ENCODE measurements around the gene ZPBP.
A peak's percentile ranks its signal among the peaks of the same experiment; 100 is the strongest.

ZPBP gene

DNA sequence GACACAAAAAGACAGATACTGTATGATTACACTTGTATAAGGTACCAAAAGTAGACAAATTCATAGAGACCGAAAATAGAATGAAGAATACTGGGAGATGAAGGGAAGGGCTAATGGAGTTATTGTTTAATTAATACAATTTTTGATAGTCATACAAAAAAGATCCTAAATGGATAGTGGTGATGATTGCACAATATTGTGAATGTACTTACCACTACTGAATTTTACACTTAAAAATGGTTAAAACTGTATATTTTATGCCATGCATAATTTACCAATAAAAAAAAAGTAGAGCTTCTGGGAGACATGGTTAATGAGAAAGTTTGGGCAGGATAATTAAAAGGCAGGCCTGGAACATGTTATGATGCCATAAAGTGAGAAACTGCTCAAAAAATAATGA lies 119.0 kb downstream of the ZPBP start (continued):
- TF ChIP-seq, protein P1, sequence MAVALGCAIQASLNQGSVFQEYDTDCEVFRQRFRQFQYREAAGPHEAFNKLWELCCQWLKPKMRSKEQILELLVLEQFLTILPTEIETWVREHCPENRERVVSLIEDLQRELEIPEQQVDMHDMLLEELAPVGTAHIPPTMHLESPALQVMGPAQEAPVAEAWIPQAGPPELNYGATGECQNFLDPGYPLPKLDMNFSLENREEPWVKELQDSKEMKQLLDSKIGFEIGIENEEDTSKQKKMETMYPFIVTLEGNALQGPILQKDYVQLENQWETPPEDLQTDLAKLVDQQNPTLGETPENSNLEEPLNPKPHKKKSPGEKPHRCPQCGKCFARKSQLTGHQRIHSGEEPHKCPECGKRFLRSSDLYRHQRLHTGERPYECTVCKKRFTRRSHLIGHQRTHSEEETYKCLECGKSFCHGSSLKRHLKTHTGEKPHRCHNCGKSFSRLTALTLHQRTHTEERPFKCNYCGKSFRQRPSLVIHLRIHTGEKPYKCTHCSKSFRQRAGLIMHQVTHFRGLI (tag by site-specific recombination; IDR thresholded peaks at IDR 0.05) = no peak
- TF ChIP-seq, protein P2, sequence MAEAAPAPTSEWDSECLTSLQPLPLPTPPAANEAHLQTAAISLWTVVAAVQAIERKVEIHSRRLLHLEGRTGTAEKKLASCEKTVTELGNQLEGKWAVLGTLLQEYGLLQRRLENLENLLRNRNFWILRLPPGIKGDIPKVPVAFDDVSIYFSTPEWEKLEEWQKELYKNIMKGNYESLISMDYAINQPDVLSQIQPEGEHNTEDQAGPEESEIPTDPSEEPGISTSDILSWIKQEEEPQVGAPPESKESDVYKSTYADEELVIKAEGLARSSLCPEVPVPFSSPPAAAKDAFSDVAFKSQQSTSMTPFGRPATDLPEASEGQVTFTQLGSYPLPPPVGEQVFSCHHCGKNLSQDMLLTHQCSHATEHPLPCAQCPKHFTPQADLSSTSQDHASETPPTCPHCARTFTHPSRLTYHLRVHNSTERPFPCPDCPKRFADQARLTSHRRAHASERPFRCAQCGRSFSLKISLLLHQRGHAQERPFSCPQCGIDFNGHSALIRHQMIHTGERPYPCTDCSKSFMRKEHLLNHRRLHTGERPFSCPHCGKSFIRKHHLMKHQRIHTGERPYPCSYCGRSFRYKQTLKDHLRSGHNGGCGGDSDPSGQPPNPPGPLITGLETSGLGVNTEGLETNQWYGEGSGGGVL (tag by site-specific recombination; IDR thresholded peaks at IDR 0.05) = no peak
- no peak for TF ChIP-seq ZFP69B (tag by site-specific recombination; IDR thresholded peaks at IDR 0.05)

DNA sequence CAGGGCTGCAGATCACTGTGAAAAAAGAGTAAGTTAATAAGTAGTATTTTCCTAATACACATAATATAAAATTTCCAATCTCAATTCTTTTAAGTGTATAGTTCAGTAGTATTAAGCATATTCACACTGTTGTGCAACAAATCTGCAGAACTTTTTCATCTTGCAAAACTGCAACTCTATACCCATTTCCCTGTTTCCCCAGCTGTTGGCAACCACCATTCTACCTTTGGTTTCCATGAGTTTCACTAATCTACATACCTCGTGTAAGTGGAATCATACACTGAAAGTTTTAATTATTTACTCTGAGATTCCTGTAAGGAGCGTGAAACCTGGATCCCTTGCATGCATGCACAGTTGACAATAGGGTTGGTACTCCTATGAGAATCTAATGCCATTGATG lies 155.4 kb downstream of the ZPBP start:
- Histone ChIP-seq H3K27ac (ENCODE audit: extremely low read depth, low read depth, low read length) (no peak overlapping the region), H3K36me3 (ENCODE audit: control insufficient read depth in 2 of 2, insufficient read depth in 1 of 2, low read length in 2 of 2) (no peaks in the 10 kb centered on the region), H3K4me3 (ENCODE audit: low read depth, low read length) (no peak overlapping the region), H3K4me1 (ENCODE audit: control insufficient read depth, insufficient read depth, low read length) (no peaks in the 10 kb centered on the region), H3K9me3 (ENCODE audit: control insufficient read depth, insufficient read depth, low read depth, low read length) (no peaks in the 10 kb centered on the region)
- ChIA-PET CTCF (no interaction called here), POLR2A (no interaction called here)
- TF ChIP-seq OSR2 (tag by site-specific recombination; IDR thresholded peaks at IDR 0.05) (no peak), ZSCAN30 (tag by site-specific recombination; IDR thresholded peaks at IDR 0.05) (no peak), ZNF837 (tag by site-specific recombination; IDR thresholded peaks at IDR 0.05) (no peak), ZNF16 (tag by site-specific recombination; IDR thresholded peaks at IDR 0.05; ENCODE audit: low read depth) (no peak), ZNF335 (tag by site-specific recombination; conservative IDR thresholded peaks at IDR 0.05) (no peak), ZNF707 (tag by site-specific recombination; IDR thresholded peaks at IDR 0.05) (no peak), ZNF202 (tag by site-specific recombination; IDR thresholded peaks at IDR 0.05; ENCODE audit: borderline replicate concordance) (no peak), ZNF658 (tag by site-specific recombination; IDR thresholded peaks at IDR 0.05) (no peak), ZNF404 (tag by site-specific recombination; IDR thresholded peaks at IDR 0.05) (no peak), WT1 (tag by site-specific recombination; IDR thresholded peaks at IDR 0.05) (no peak), YY1 (tag by site-specific recombination; IDR thresholded peaks at IDR 0.05) (no peak), HOXD13 (CRISPR knock-in tag; IDR thresholded peaks at IDR 0.05; ENCODE audit: borderline replicate concordance) (no peak)
- TF ChIP-seq, protein P3, sequence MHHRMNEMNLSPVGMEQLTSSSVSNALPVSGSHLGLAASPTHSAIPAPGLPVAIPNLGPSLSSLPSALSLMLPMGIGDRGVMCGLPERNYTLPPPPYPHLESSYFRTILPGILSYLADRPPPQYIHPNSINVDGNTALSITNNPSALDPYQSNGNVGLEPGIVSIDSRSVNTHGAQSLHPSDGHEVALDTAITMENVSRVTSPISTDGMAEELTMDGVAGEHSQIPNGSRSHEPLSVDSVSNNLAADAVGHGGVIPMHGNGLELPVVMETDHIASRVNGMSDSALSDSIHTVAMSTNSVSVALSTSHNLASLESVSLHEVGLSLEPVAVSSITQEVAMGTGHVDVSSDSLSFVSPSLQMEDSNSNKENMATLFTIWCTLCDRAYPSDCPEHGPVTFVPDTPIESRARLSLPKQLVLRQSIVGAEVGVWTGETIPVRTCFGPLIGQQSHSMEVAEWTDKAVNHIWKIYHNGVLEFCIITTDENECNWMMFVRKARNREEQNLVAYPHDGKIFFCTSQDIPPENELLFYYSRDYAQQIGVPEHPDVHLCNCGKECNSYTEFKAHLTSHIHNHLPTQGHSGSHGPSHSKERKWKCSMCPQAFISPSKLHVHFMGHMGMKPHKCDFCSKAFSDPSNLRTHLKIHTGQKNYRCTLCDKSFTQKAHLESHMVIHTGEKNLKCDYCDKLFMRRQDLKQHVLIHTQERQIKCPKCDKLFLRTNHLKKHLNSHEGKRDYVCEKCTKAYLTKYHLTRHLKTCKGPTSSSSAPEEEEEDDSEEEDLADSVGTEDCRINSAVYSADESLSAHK (tag by site-specific recombination; IDR thresholded peaks at IDR 0.05) = no peak
- TF ChIP-seq, protein P4, sequence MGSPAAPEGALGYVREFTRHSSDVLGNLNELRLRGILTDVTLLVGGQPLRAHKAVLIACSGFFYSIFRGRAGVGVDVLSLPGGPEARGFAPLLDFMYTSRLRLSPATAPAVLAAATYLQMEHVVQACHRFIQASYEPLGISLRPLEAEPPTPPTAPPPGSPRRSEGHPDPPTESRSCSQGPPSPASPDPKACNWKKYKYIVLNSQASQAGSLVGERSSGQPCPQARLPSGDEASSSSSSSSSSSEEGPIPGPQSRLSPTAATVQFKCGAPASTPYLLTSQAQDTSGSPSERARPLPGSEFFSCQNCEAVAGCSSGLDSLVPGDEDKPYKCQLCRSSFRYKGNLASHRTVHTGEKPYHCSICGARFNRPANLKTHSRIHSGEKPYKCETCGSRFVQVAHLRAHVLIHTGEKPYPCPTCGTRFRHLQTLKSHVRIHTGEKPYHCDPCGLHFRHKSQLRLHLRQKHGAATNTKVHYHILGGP (tag by site-specific recombination; IDR thresholded peaks at IDR 0.05) = no peak

DNA sequence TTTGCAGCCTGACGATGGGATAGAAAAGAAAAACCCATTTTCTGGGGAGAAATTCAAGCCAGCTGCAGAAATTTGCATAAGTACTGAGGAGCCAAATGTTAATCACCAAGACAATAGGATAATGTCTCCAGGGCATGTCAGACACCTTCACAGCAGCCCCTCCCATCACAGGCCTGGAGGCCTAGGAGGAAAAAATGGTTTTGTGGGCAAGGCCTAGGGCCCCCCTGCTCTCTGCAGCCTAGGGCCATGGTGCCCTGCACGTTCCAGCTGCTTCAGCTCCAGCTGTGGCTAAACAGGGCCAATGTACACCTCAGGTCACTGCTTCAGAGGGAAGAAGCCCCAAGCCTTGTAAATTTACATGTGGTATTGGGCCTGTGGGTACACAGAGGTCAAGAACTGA lies 161.4 kb downstream of the ZPBP start:
- POLR2A ChIA-PET = no interaction called here
- TF ChIP-seq ZNF23 (tag by site-specific recombination; IDR thresholded peaks at IDR 0.05; ENCODE audit: borderline replicate concordance) = no peak
- peak; percentile 83 for TF ChIP-seq ZNF585B (tag by site-specific recombination; IDR thresholded peaks at IDR 0.05)
- no peak for TF ChIP-seq SCRT2 (tag by site-specific recombination; IDR thresholded peaks at IDR 0.05)
- Histone ChIP-seq H3K4me3 (ENCODE audit: low read depth, low read length) (no peak overlapping the region), H3K27ac (ENCODE audit: extremely low read depth, low read depth, low read length) (no peak overlapping the region), H3K9me3 (ENCODE audit: control insufficient read depth, insufficient read depth, low read depth, low read length) (no peaks in the 10 kb centered on the region), H3K36me3 (ENCODE audit: control insufficient read depth in 2 of 2, insufficient read depth in 1 of 2, low read length in 2 of 2) (no peaks in the 10 kb centered on the region), H3K4me1 (ENCODE audit: control insufficient read depth, insufficient read depth, low read length) (no peaks in the 10 kb centered on the region)
- CTCF ChIA-PET = interaction anchor here (0.6 kb wide), 1 partner anchor 24 kb away, joined by 6 read pairs; no protein-coding TSS in a partner anchor
